ENCODE data around the gene NR1H4.
"Not testable (repeated sequence)": the region's sequence is repeated elsewhere in the genome, so short reads cannot be mapped to it uniquely, and the experiment has no call there.

The NR1H4 gene

GRCh38 chr12:100518376-100518775 lies 44.7 kb downstream of the NR1H4 start:
- no peak for FAIRE-seq

DNA sequence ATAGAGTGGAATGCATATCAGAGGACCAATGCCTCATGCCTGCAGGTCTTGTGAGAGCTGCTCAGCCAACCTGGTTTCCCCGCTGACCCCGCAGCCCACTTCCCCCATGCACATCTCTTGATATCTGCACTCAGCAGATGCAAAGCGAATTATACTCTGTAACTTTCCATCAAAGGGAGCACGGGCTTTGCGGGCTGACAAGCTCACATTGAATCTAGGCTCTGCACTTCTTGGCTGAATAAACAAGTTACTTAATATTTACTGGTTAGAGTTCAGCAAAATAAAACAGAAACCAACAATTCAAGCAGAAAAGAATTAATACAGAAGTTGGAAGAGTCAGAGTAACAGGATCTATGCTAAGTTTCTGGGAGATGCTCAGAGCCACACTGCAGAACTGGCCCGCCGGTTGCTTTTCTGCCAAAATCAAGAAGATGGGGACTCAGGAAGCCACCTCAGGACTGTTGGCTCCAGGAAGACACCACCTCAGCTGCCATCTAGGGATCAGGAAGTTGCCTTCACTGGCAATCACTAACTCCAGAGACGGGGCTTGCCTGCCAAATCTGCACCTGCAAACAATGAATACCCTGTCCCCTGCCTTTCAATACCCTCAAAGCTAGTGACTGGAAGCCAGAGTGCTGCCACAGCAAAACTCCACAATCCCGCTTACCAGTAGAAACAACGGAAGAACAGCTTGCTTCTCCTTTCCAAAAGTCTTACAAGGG lies 46.5 kb downstream of the NR1H4 start:
- FAIRE-seq: no peak

- no peak for FAIRE-seq
These were observed 48.3 kb downstream of the NR1H4 start for GRCh38 chr12:100521958-100522357.

DNA sequence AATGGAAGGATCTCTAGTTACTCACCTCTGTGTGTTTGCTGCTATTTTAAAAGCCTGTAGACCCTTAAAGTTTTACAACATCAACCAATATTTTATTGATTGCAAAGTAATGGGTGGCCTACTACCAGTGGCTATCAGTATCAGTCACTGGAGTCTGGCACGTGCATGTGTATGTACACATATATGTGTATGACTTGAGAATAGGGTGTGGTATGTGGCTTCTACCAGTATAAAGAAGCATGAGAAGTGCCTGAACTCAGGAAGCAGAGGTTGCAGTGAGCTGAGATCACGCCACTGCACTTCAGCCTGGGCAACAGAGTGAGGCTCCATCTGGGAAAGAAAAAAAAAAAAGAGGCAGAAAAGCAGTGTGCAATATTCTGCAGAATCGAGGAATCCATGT lies 54.4 kb downstream of the NR1H4 start:
- no peak for FAIRE-seq

DNA sequence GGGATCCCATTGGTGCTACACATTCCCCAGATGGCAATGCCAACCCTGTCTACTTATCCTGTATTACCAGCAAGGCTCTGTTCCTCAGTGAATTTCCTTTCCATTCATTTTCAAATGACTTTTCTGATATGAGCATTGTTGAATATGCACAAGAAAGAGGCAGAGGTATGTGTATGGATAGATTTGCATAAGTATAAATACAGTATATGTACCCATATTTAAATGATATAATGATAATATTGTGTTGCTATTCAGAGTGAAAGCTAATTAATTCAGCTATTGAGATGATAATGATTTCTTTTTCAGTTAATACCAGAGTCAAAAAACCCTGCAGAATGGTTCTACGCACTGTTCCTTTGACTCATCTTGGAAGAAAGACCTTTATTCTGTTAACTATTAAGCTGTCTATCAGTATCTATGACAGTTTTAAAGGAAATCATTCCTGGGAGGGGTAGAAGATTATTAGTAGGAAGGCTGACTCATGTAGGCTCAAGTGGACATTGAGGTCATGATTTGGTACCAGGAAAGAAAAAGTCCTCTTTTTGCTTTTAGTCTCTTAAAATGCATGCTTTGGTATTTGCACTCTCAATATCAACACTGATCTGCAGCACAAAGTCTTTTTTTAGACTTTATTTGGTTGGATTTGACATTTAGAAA lies 54.9 kb downstream of the NR1H4 start:
- FAIRE-seq: no peak

DNA sequence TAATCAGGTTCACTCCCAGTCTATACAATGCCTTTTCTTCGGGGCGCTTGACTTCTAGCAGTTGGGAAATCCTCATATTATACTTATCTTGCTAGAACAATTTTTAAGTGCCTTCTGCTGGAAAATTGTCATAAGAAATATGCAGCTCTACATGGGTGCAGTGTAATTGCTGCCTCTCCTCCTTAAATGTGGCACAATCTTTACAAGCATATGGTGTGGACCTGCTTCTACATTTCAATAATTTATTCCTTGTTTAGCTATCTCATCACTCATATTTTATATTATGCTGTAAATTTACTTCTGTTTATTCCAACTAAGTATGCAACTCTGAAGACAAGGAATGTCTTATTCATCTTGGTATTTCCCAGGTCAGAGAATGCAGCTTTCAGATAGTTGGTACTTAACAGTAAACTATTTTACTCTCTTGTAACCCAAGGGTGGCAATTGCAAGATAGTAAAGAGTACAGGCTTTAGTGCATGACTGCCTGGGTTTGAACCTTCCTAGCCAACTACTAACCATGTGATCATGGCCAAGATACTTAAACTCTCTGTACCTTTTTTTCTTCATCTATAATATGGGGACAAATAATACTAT lies 56.2 kb downstream of the NR1H4 start:
- FAIRE-seq: no peak

DNA sequence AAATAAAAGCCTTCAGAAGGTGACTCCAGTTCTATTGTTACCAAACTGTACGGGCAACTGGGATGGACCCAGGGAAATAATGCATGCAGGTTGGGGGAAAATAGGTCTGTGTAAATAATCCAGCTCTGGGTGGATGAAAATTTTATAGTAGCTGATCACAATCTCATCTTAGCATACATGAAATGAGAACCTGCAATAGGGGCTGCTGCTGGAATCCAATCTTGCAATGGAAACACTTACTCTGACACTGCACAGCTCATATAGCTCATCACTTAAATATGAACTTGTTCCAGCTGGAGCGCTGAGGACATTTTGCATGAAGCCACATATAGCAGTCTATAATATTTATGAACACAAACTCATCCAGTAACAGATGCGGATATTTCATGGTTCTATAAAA lies 59.7 kb downstream of the NR1H4 start:
- FAIRE-seq: no peak

DNA sequence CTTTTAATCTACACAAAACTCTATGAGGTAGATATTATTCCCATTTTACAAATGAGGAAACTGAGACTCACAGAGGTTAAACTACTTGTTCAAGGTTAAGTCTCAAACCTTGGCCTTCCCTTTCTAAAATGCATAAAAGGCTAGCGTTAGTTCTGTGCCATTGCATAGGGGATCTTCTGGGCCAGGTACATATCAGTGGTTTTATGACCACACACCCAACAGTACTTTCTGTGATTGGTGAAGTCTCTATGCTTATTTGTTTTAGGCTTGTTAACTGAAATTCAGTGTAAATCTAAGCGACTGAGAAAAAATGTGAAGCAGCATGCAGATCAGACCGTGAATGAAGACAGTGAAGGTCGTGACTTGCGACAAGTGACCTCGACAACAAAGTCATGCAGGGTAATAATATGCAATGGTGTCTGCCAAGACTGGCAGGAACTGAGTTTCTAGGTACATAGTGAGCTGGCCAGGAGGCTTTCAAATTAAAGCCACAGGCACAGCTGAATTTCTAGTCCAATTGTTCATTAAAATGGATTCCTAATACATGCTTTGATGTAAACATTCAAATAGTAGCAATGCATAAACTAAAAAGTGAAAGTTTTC lies 61.1 kb downstream of the NR1H4 start:
- FAIRE-seq: no peak

GRCh38 chr12:100539202-100539601 lies 65.5 kb downstream of the NR1H4 start:
- FAIRE-seq: no peak

DNA sequence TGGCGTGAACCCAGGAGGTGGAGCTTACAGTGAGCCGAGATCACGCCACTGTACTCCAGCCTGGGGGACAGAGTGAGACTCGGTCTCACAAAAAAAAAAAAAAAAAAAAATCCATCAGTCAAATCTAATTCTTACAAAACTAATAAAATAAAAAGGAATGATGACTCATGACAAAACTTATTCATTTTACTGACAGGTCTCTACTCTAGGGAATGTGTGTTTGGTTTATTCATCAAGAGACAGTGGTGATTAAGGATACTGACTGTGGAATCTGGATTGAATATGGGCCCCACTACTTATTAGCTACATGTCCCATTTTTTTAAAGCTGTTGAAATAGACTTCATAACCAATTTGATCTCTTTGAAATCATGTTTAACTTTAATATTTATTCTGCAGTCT lies 70.5 kb downstream of the NR1H4 start:
- no peak for FAIRE-seq

DNA sequence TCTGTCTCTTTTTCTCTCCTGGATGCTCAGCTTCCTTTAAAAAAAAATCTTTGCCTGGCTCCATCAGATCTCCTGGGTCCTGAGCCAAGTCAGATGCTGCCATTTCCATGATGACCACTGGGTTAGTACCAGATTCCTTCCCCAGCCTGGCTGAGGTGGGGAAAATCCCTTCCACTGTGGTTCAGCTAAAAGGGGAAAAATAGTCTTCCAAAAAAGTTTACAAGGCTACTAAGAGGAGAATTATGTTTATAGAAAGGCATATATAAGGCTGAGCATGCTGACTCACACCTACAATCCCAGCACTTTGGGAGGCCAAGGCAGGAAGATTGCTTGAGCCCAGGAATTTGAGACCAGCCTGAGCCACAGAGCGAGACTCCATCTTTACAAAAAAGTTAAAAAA lies 71.4 kb downstream of the NR1H4 start:
- FAIRE-seq: no peak

DNA sequence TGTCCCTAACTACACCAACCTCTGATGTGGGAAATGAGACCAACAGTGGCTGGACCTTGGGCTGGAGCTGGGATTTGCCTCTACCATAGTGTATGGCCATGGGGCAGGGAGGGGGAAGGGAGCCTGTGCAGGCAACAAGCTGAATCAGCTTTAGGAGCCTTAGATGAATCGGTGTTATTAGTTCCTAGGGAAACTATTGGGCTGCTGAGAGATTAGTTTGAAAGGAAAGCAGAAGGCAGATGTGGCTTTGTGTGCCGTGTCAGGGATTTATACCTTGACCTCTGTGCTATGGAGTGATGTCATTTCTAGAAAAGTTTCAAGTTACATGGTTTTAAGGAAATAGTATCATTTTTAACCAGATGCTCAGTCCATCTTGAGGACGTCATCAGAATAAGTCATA lies 80.3 kb downstream of the NR1H4 start:
- FAIRE-seq: no peak

DNA sequence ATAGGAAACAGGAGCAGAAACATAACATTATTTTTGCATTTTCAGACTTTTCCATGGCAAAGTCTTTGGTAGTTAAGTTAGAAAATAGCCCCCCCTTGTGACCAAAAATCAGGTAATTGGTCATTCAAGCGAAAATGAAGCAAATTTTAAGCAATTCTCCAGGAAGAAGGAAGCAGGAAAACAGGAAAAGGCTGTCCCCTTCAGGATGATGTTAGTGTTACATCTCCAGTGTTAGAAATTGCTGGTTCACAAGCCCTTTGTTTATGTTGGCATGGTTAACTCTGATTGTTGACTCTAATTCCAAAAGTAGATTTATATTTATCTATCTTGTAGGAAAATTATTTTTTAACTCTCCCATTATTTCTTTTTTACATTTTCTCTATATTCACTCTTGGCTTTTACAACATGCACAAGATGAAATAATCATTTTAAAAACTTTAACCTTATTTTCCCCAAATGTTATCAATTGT lies 81.0 kb downstream of the NR1H4 start:
- peak; percentile 99 for FAIRE-seq

- no peak for FAIRE-seq
These were observed 82.1 kb downstream of the NR1H4 start for GRCh38 chr12:100555722-100556121.

GRCh38 chr12:100557357-100557756 lies 83.7 kb downstream of the NR1H4 start:
- FAIRE-seq: no peak

DNA sequence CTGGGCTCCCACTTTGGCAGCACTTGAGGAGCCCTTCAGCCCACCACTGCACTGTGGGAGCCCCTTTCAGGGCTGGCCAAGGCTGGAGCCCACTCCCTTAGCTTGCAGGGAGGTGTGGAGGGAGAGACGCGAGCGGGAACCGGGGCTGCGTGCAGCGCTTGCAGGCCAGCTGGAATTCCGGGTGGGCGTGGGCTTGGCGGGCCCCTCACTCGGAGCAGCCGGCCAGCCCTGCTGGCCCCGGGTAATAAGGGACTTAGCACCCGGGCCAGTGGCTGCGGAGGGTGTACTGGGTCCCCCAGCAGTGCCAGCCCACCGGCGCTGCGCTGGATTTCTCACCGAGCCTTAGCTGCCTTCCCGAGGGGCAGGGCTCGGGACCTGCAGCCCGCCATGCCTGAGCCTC lies 85.6 kb downstream of the NR1H4 start:
- FAIRE-seq: not testable (repeated sequence)

DNA sequence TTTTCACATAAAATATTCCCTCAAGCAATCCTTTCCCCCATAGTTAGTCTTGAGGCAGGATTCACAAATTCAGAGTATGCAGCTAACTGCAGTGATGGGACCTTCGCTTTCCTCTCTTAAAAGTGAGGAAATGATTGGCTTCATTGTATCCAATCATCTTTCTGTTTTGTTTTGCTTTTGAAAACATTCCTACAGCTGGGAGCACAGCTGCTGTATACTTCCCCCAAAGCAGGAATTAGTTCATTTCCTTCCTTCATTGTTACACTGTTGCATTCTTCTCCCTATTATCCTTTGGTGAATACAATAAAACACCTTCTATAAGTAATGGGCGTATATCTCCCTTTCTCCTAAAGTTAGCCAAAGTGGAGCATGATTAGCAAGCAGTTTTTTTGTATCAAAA lies 90.4 kb downstream of the NR1H4 start:
- FAIRE-seq: peak; percentile 8

DNA sequence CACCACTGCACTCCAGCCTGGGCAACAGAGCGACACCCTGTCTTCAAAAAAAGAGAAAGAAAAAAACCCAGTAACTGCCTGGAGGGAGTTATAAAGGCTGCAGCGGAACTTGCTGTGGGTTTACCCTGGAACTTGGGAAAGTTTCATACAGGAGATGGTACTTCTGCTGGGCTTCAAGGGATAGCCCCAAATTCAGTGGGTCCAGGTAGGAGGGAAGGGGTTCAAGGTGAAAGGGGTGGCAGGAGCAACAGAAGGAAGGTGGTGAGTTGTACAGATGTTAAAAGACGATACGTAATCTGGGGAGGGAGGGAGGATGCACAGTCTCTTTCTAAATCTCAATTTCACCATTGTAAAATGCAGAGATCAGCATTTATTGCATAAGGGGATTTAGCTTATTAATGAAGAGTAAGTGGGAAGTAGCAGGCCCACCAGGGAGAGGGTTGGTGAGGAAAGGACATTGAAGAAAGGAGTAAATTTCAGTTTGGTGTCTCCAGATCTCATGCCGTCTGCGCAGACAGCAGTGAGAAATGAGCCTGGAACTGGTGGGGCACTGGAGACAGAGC lies 91.3 kb downstream of the NR1H4 start:
- no peak for FAIRE-seq

- FAIRE-seq: no peak
These were observed 92.4 kb downstream of the NR1H4 start for GRCh38 chr12:100565987-100566545.

GRCh38 chr12:100566887-100567637 lies 93.4 kb downstream of the NR1H4 start:
- no peak for FAIRE-seq

- FAIRE-seq: no peak
These were observed 94.3 kb downstream of the NR1H4 start for GRCh38 chr12:100567945-100568344.

DNA sequence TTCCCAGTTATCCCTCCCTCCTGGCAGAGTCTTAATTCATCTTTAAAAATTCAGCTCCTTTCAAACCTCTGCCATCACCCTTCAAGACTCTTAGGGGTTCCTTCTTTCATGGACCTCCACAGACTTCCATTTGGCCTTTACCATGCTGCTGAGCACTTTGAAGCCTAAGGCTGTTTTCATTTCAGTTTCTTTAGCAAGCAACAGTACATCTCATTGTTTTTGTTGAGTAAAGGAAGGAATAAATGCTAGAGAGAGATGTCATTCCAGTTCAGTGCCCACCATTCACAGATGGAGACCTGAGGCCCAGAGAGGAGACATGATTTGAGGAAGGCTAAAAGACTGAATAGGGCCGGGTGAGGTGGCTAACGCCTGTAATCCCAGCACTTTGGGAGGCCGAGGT lies 98.5 kb downstream of the NR1H4 start:
- FAIRE-seq: no peak
